Activated CD4-positive, CD25-positive, alpha-beta regulatory T cell treated with anti-CD3 and anti-CD28 coated beads, Interleukin-2, amount 50 U/mL, for 16 hours (primary cell): ENCODE measurements around the gene PRF1.

Source experiments
- DNase-seq: peaks from one replicate; pipeline ENCODE4 v3.0.0-alpha.2; 2020; ENCODE audit warnings: low read depth, low spot score

PRF1 gene

GRCh38 chr10:70578371-70578947, 24.1 kb downstream of the PRF1 start:
- no peak for DNase-seq

GRCh38 chr10:70576803-70577517, 25.6 kb downstream of the PRF1 start:
- DNase-seq = no peak

GRCh38 chr10:70575874-70576802, 26.4 kb downstream of the PRF1 start:
- no peak for DNase-seq

GRCh38 chr10:70575486-70575873, 27.1 kb downstream of the PRF1 start:
- DNase-seq = no peak

GRCh38 chr10:70573599-70574506, 28.7 kb downstream of the PRF1 start:
- no peak for DNase-seq

- DNase-seq = no peak
Observed at GRCh38 chr10:70571636-70572439, 30.7 kb downstream of the PRF1 start.

GRCh38 chr10:70571236-70571635, 31.3 kb downstream of the PRF1 start:
- no peak for DNase-seq

- DNase-seq = no peak
Observed at GRCh38 chr10:70568781-70569495, 33.6 kb downstream of the PRF1 start.

- DNase-seq = no peak
Observed at GRCh38 chr10:70568113-70568512, 34.4 kb downstream of the PRF1 start.

- DNase-seq = no peak
Observed at GRCh38 chr10:70567603-70568002, 34.9 kb downstream of the PRF1 start.

- no peak for DNase-seq
Observed at GRCh38 chr10:70566515-70567290, 35.8 kb downstream of the PRF1 start.

GRCh38 chr10:70565556-70566514, 36.7 kb downstream of the PRF1 start:
- DNase-seq = no peak

GRCh38 chr10:70564901-70565351, 37.6 kb downstream of the PRF1 start:
- DNase-seq = no peak

GRCh38 chr10:70564113-70564725, 38.3 kb downstream of the PRF1 start:
- DNase-seq = no peak

GRCh38 chr10:70563230-70563629, 39.3 kb downstream of the PRF1 start:
- no peak for DNase-seq

GRCh38 chr10:70562036-70562755, 40.3 kb downstream of the PRF1 start:
- no peak for DNase-seq

GRCh38 chr10:70561558-70561957, 41.0 kb downstream of the PRF1 start:
- DNase-seq = no peak
